ENCODE data around the gene RASA1.

RASA1 gene

GRCh38 chr5:87421307-87421706 lies 153.6 kb downstream of the RASA1 start:
- H4K91ac ChIP-seq (ENCODE audit: low read length), result no peak overlapping the region
- H3K4me2 ChIP-seq (ENCODE audit: low read length, poor library complexity, severe bottlenecking), result no peak overlapping the region
- no peak overlapping the region for H3K18ac ChIP-seq (ENCODE audit: low read depth in 1 of 2, low read length in 2 of 2)
- H3K14ac ChIP-seq (ENCODE audit: low read length in 2 of 2), result no peak overlapping the region
- no peak overlapping the region for H2AFZ ChIP-seq (ENCODE audit: low read depth, low read length)
- no peak overlapping the region for H4K8ac ChIP-seq (ENCODE audit: low read length)
- no peak overlapping the region for H2BK120ac ChIP-seq (ENCODE audit: low read depth, low read length)
- no peak overlapping the region for H2AK5ac ChIP-seq (ENCODE audit: low read length, severe bottlenecking)
- no peak overlapping the region for H3K27ac ChIP-seq (ENCODE audit: low read length, poor library complexity, severe bottlenecking)
- no peaks in the 10 kb centered on the region for H3K9me3 ChIP-seq (ENCODE audit: control insufficient read depth, low read length)
- H3K79me1 ChIP-seq (replicated peaks; ENCODE audit: low read length, poor library complexity, severe bottlenecking), result no peaks in the 10 kb centered on the region
- no peak for DNase-seq
- H2BK5ac ChIP-seq (ENCODE audit: low read depth, low read length, poor library complexity, severe bottlenecking), result no peak overlapping the region
- no peak overlapping the region for H2BK15ac ChIP-seq (ENCODE audit: low read depth, poor library complexity, severe bottlenecking)
- no peak overlapping the region for H3K9ac ChIP-seq (ENCODE audit: low read length)
- H3K4me1 ChIP-seq (ENCODE audit: control insufficient read depth, insufficient read depth, low read depth, low read length), result no peaks in the 10 kb centered on the region
- no peak overlapping the region for H3K23ac ChIP-seq (ENCODE audit: low read length in 2 of 2)
- no peak overlapping the region for H3K4ac ChIP-seq (ENCODE audit: low read depth in 1 of 2, low read length in 2 of 2)
- no peak overlapping the region for H2BK12ac ChIP-seq (ENCODE audit: low read length in 2 of 2)
- no peaks in the 10 kb centered on the region for H3K36me3 ChIP-seq (ENCODE audit: control insufficient read depth in 1 of 2, insufficient read depth in 2 of 2, low read depth in 1 of 2, low read length in 2 of 2)
- no peak overlapping the region for H3K4me3 ChIP-seq (ENCODE audit: insufficient read depth in 1 of 2, low read depth in 1 of 2, low read length in 2 of 2)
- H3K27me3 ChIP-seq (ENCODE audit: control insufficient read depth in 1 of 2, insufficient read depth in 1 of 2, low read length in 2 of 2), result no peaks in the 10 kb centered on the region

GRCh38 chr5:87423755-87424154 lies 156.1 kb downstream of the RASA1 start:
- no peak overlapping the region for H3K4me2 ChIP-seq (ENCODE audit: low read length, poor library complexity, severe bottlenecking)
- H3K4me1 ChIP-seq (ENCODE audit: control insufficient read depth, insufficient read depth, low read depth, low read length), result no peaks in the 10 kb centered on the region
- H3K36me3 ChIP-seq (ENCODE audit: control insufficient read depth in 1 of 2, insufficient read depth in 2 of 2, low read depth in 1 of 2, low read length in 2 of 2), result no peaks in the 10 kb centered on the region
- H3K79me1 ChIP-seq (replicated peaks; ENCODE audit: low read length, poor library complexity, severe bottlenecking), result no peaks in the 10 kb centered on the region
- no peak overlapping the region for H2BK15ac ChIP-seq (ENCODE audit: low read depth, poor library complexity, severe bottlenecking)
- H2AFZ ChIP-seq (ENCODE audit: low read depth, low read length), result no peak overlapping the region
- H4K91ac ChIP-seq (ENCODE audit: low read length), result no peak overlapping the region
- H2BK120ac ChIP-seq (ENCODE audit: low read depth, low read length), result no peak overlapping the region
- H3K27ac ChIP-seq (ENCODE audit: low read length, poor library complexity, severe bottlenecking), result no peak overlapping the region
- WGBS, result no CpG with 5 or more reads among the region's 1 CpG
- no peak overlapping the region for H3K23ac ChIP-seq (ENCODE audit: low read length in 2 of 2)
- no peak overlapping the region for H4K8ac ChIP-seq (ENCODE audit: low read length)
- H3K9me3 ChIP-seq (ENCODE audit: control insufficient read depth, low read length), result no peaks in the 10 kb centered on the region
- no peak overlapping the region for H3K4ac ChIP-seq (ENCODE audit: low read depth in 1 of 2, low read length in 2 of 2)
- no peak overlapping the region for H2AK5ac ChIP-seq (ENCODE audit: low read length, severe bottlenecking)
- H3K27me3 ChIP-seq (ENCODE audit: control insufficient read depth in 1 of 2, insufficient read depth in 1 of 2, low read length in 2 of 2), result no peaks in the 10 kb centered on the region
- no peak overlapping the region for H2BK5ac ChIP-seq (ENCODE audit: low read depth, low read length, poor library complexity, severe bottlenecking)
- no peak overlapping the region for H3K9ac ChIP-seq (ENCODE audit: low read length)
- no peak for DNase-seq
- no peak overlapping the region for H2BK12ac ChIP-seq (ENCODE audit: low read length in 2 of 2)
- H3K4me3 ChIP-seq (ENCODE audit: insufficient read depth in 1 of 2, low read depth in 1 of 2, low read length in 2 of 2), result no peak overlapping the region
- H3K18ac ChIP-seq (ENCODE audit: low read depth in 1 of 2, low read length in 2 of 2), result no peak overlapping the region
- no peak overlapping the region for H3K14ac ChIP-seq (ENCODE audit: low read length in 2 of 2)

GRCh38 chr5:87430863-87431457 lies 163.3 kb downstream of the RASA1 start:
- H3K4ac ChIP-seq (ENCODE audit: low read depth in 1 of 2, low read length in 2 of 2), result no peak overlapping the region
- no peak overlapping the region for H2BK120ac ChIP-seq (ENCODE audit: low read depth, low read length)
- no peak overlapping the region for H2BK5ac ChIP-seq (ENCODE audit: low read depth, low read length, poor library complexity, severe bottlenecking)
- H2BK12ac ChIP-seq (ENCODE audit: low read length in 2 of 2), result no peak overlapping the region
- no peak overlapping the region for H3K23ac ChIP-seq (ENCODE audit: low read length in 2 of 2)
- no peak overlapping the region for H3K9ac ChIP-seq (ENCODE audit: low read length)
- H4K91ac ChIP-seq (ENCODE audit: low read length), result no peak overlapping the region
- no peak overlapping the region for H2AFZ ChIP-seq (ENCODE audit: low read depth, low read length)
- peaks cover 0 to 3% of the 10 kb centered on the region in 2 experiments for H3K27me3 ChIP-seq (ENCODE audit: control insufficient read depth in 1 of 2, insufficient read depth in 1 of 2, low read length in 2 of 2)
- H3K4me2 ChIP-seq (ENCODE audit: low read length, poor library complexity, severe bottlenecking), result no peak overlapping the region
- no peaks in the 10 kb centered on the region for H3K4me1 ChIP-seq (ENCODE audit: control insufficient read depth, insufficient read depth, low read depth, low read length)
- H2AK5ac ChIP-seq (ENCODE audit: low read length, severe bottlenecking), result no peak overlapping the region
- no peaks in the 10 kb centered on the region for H3K79me1 ChIP-seq (replicated peaks; ENCODE audit: low read length, poor library complexity, severe bottlenecking)
- DNase-seq, result no peak
- H3K14ac ChIP-seq (ENCODE audit: low read length in 2 of 2), result no peak overlapping the region
- H3K9me3 ChIP-seq (ENCODE audit: control insufficient read depth, low read length), result no peaks in the 10 kb centered on the region
- no peak overlapping the region for H2BK15ac ChIP-seq (ENCODE audit: low read depth, poor library complexity, severe bottlenecking)
- no peak overlapping the region for H3K27ac ChIP-seq (ENCODE audit: low read length, poor library complexity, severe bottlenecking)
- no peaks in the 10 kb centered on the region for H3K36me3 ChIP-seq (ENCODE audit: control insufficient read depth in 1 of 2, insufficient read depth in 2 of 2, low read depth in 1 of 2, low read length in 2 of 2)
- no peak overlapping the region for H4K8ac ChIP-seq (ENCODE audit: low read length)
- no peak overlapping the region for H3K4me3 ChIP-seq (ENCODE audit: insufficient read depth in 1 of 2, low read depth in 1 of 2, low read length in 2 of 2)
- no peak overlapping the region for H3K18ac ChIP-seq (ENCODE audit: low read depth in 1 of 2, low read length in 2 of 2)

- DNase-seq, result no peak
- no peaks in the 10 kb centered on the region for H3K36me3 ChIP-seq (ENCODE audit: control insufficient read depth in 1 of 2, insufficient read depth in 2 of 2, low read depth in 1 of 2, low read length in 2 of 2)
- no peak overlapping the region for H2AK5ac ChIP-seq (ENCODE audit: low read length, severe bottlenecking)
- no peaks in the 10 kb centered on the region for H3K9me3 ChIP-seq (ENCODE audit: control insufficient read depth, low read length)
- no peak overlapping the region for H3K18ac ChIP-seq (ENCODE audit: low read depth in 1 of 2, low read length in 2 of 2)
- WGBS, result 40% methylated on average over 1 of the region's 2 CpGs
- H3K79me1 ChIP-seq (replicated peaks; ENCODE audit: low read length, poor library complexity, severe bottlenecking), result no peaks in the 10 kb centered on the region
- H3K4me1 ChIP-seq (ENCODE audit: control insufficient read depth, insufficient read depth, low read depth, low read length), result no peaks in the 10 kb centered on the region
- H3K4ac ChIP-seq (ENCODE audit: low read depth in 1 of 2, low read length in 2 of 2), result no peak overlapping the region
- no peak overlapping the region for H3K4me3 ChIP-seq (ENCODE audit: insufficient read depth in 1 of 2, low read depth in 1 of 2, low read length in 2 of 2)
- H4K91ac ChIP-seq (ENCODE audit: low read length), result no peak overlapping the region
- H3K27ac ChIP-seq (ENCODE audit: low read length, poor library complexity, severe bottlenecking), result no peak overlapping the region
- no peak overlapping the region for H3K23ac ChIP-seq (ENCODE audit: low read length in 2 of 2)
- H3K27me3 ChIP-seq (ENCODE audit: control insufficient read depth in 1 of 2, insufficient read depth in 1 of 2, low read length in 2 of 2), result peaks cover 0 to 3% of the 10 kb centered on the region in 2 experiments
- no peak overlapping the region for H3K14ac ChIP-seq (ENCODE audit: low read length in 2 of 2)
- H3K9ac ChIP-seq (ENCODE audit: low read length), result no peak overlapping the region
- no peak overlapping the region for H4K8ac ChIP-seq (ENCODE audit: low read length)
- H2AFZ ChIP-seq (ENCODE audit: low read depth, low read length), result no peak overlapping the region
- no peak overlapping the region for H2BK12ac ChIP-seq (ENCODE audit: low read length in 2 of 2)
- H3K4me2 ChIP-seq (ENCODE audit: low read length, poor library complexity, severe bottlenecking), result no peak overlapping the region
- no peak overlapping the region for H2BK5ac ChIP-seq (ENCODE audit: low read depth, low read length, poor library complexity, severe bottlenecking)
- H2BK120ac ChIP-seq (ENCODE audit: low read depth, low read length), result no peak overlapping the region
- no peak overlapping the region for H2BK15ac ChIP-seq (ENCODE audit: low read depth, poor library complexity, severe bottlenecking)
Observed at GRCh38 chr5:87432460-87432859, 164.8 kb downstream of the RASA1 start.

Data from mesenchymal stem cell (in vitro differentiated cells and primary cell).